ENCODE measurements around the gene AKT3.

- no peak for TF ChIP-seq EZH2phosphoT487 (IDR thresholded peaks at IDR 0.05)
- TF ChIP-seq, protein P1, sequence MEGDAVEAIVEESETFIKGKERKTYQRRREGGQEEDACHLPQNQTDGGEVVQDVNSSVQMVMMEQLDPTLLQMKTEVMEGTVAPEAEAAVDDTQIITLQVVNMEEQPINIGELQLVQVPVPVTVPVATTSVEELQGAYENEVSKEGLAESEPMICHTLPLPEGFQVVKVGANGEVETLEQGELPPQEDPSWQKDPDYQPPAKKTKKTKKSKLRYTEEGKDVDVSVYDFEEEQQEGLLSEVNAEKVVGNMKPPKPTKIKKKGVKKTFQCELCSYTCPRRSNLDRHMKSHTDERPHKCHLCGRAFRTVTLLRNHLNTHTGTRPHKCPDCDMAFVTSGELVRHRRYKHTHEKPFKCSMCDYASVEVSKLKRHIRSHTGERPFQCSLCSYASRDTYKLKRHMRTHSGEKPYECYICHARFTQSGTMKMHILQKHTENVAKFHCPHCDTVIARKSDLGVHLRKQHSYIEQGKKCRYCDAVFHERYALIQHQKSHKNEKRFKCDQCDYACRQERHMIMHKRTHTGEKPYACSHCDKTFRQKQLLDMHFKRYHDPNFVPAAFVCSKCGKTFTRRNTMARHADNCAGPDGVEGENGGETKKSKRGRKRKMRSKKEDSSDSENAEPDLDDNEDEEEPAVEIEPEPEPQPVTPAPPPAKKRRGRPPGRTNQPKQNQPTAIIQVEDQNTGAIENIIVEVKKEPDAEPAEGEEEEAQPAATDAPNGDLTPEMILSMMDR (IDR thresholded peaks at IDR 0.05), result no peak
- TF ChIP-seq EZH2 (IDR thresholded peaks at IDR 0.05), result no peak
Observed at GRCh38 chr1:243730487-243731150, 119.4 kb downstream of the AKT3 start.

All from neural progenitor cell (in vitro differentiated cells).